Endodermal cell (in vitro differentiated cells): ENCODE data around the gene MRPS17. TPM values are rescaled to one million over a fixed set of nuclear protein-coding genes. Genes with fewer than 3 reads are reported as not detected.

ENCODE experiments used
- DNase-seq: peaks from one replicate; pipeline ENCODE4 v3.0.0-alpha.2; 2017
- H3K27ac ChIP-seq: 2 replicates; pipeline ENCODE4 v1.5.1; 2013; ENCODE audit warnings: mild to moderate bottlenecking, low read depth, low read length, moderate library complexity
- H3K27me3 ChIP-seq: 2 replicates; pipeline ENCODE4 v1.6.1; 2013; ENCODE audit warnings: mild to moderate bottlenecking, low read length, moderate library complexity; ENCODE audit not compliant: insufficient read depth, control insufficient read depth, poor library complexity, severe bottlenecking
- H3K36me3 ChIP-seq: 2 replicates; pipeline ENCODE4 v1.7.0; 2013; ENCODE audit warnings: mild to moderate bottlenecking, low read length, moderate library complexity; ENCODE audit not compliant: control insufficient read depth, insufficient read depth
- H3K4me1 ChIP-seq: one replicate; pipeline ENCODE4 v1.7.0; 2013; ENCODE audit warnings: low read length; ENCODE audit not compliant: control insufficient read depth, insufficient read depth
- H3K4me3 ChIP-seq: 2 replicates; pipeline ENCODE4 v1.5.1; 2013; ENCODE audit warnings: mild to moderate bottlenecking, low read length, moderate library complexity
- H3K9ac ChIP-seq: 2 replicates; pipeline ENCODE4 v1.6.1; 2013; ENCODE audit warnings: mild to moderate bottlenecking, low read length, moderate library complexity; ENCODE audit not compliant: poor library complexity, severe bottlenecking; ENCODE audit errors: extremely low read depth
- H3K9me3 ChIP-seq: 2 replicates; pipeline ENCODE4 v1.6.1; 2013; ENCODE audit warnings: mild to moderate bottlenecking, low read length, moderate library complexity; ENCODE audit not compliant: control insufficient read depth
- H3K27ac Mint-ChIP-seq: 2 replicates; pipeline ENCODE4 v1.8.0; 2020; ENCODE audit warnings: mixed read lengths
- H3K27me3 Mint-ChIP-seq: 2 replicates; pipeline ENCODE4 v1.8.0; 2021; ENCODE audit warnings: mild to moderate bottlenecking, mixed read lengths; ENCODE audit not compliant: insufficient read depth
- H3K36me3 Mint-ChIP-seq: 2 replicates; pipeline ENCODE4 v1.8.0; 2020; ENCODE audit warnings: low read depth, mixed read lengths
- H3K4me1 Mint-ChIP-seq: 2 replicates; pipeline ENCODE4 v1.8.0; 2020; ENCODE audit warnings: mixed read lengths
- H3K4me3 Mint-ChIP-seq: 2 replicates; pipeline ENCODE4 v1.8.0; 2020; ENCODE audit warnings: mild to moderate bottlenecking, moderate library complexity, mixed read lengths
- H3K9me3 Mint-ChIP-seq: 2 replicates; pipeline ENCODE4 v1.8.0; 2020; ENCODE audit warnings: mild to moderate bottlenecking, mixed read lengths
- WGBS, 2 experiments: methylation state at CpG; one replicate each; pipeline versions ENCODE4 v1.1.5 to v1.1.7; 2013; ENCODE audit warnings: missing lambda C conversion rate in 2 of 2, mixed read lengths in 1 of 2; ENCODE audit not compliant: insufficient coverage in 1 of 2, insufficient read length in 1 of 2; 5-methylcytosine and 5-hydroxymethylcytosine counted together
- total RNA-seq, 2 donors: library from RNA; stranded (reverse); fragmentation: NEBNext Ultra II Directional in 1 of 2; extraction: Animal tissue kit (Norgen Biotek cat#: 25700) in 1 of 2; gene quantifications; 2 replicates in 1 of 2; 3 replicates in 1 of 2; pipeline ENCODE4 v1.2.1, GENCODE V29; 2021
- TF ChIP-seq, protein P1 (sequence below): fragments of 200-600 bp; sonication (generic); conservative IDR thresholded peaks from 2 replicates; pipeline ENCODE4 v1.5.0; 2021; ENCODE audit warnings: antibody characterized with exemption, mild to moderate bottlenecking

The MRPS17 gene
- total RNA-seq, 2 donors from 2014 or later = 18.0 to 19.8 TPM

DNA sequence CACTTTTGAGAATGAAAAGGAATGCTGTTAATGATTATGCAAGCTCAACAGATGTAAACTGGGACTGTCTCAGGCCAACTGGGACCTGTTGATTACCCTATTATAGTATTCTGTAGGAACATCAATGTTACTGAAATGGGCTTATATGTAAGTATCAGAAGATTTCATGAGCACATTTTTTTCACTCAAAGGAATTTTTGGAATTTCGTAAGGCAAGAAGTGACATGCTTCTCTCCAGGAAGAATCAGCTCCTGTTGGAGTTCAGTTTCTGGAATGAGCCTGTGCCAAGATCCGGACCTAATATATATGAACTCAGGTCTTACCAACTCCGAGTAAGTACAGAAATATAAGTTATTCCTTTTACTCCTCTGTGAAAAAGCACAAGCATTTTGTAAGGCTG is 31.9 kb downstream of the MRPS17 start:
- peaks cover 59% of the 10 kb centered on the region for H3K36me3 Mint-ChIP-seq
- no peaks in the 10 kb centered on the region for H3K27me3 ChIP-seq
- H3K9me3 Mint-ChIP-seq = no peaks in the 10 kb centered on the region
- no peak for DNase-seq
- H3K4me3 Mint-ChIP-seq = no peak overlapping the region
- H3K27ac Mint-ChIP-seq = no peak overlapping the region
- no peaks in the 10 kb centered on the region for H3K4me1 Mint-ChIP-seq
- 99 to 100% methylated on average over 2 to 3 of the region's 3 CpGs for WGBS, 2 experiments
- no peaks in the 10 kb centered on the region for H3K4me1 ChIP-seq
- H3K27ac ChIP-seq = no peak overlapping the region
- no peak overlapping the region for H3K4me3 ChIP-seq
- TF ChIP-seq, protein P1, sequence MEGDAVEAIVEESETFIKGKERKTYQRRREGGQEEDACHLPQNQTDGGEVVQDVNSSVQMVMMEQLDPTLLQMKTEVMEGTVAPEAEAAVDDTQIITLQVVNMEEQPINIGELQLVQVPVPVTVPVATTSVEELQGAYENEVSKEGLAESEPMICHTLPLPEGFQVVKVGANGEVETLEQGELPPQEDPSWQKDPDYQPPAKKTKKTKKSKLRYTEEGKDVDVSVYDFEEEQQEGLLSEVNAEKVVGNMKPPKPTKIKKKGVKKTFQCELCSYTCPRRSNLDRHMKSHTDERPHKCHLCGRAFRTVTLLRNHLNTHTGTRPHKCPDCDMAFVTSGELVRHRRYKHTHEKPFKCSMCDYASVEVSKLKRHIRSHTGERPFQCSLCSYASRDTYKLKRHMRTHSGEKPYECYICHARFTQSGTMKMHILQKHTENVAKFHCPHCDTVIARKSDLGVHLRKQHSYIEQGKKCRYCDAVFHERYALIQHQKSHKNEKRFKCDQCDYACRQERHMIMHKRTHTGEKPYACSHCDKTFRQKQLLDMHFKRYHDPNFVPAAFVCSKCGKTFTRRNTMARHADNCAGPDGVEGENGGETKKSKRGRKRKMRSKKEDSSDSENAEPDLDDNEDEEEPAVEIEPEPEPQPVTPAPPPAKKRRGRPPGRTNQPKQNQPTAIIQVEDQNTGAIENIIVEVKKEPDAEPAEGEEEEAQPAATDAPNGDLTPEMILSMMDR = no peak
- no peaks in the 10 kb centered on the region for H3K27me3 Mint-ChIP-seq
- H3K9me3 ChIP-seq = no peaks in the 10 kb centered on the region
- no peak overlapping the region for H3K9ac ChIP-seq
- H3K36me3 ChIP-seq = peaks cover 65% of the 10 kb centered on the region

DNA sequence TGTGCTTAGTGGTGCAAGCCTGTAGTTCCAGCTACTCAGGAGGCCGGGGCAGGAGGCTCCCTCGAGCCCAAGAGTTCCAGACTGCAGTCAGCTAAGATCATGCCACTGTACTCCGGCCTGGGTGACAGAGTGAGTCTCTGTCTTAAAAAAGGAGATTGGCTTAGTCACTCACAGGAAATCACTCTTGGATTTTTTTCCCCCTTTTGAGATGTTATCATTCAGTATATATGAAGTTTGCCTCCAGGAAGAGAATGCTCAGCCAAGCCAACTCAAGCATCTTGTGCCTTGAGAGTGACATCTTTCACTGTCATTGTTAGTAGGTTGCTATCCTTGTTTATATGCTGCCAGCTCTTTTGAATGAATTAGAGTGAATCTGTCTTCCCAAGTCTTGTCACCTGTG is 40.7 kb downstream of the MRPS17 start:
- Mint-ChIP-seq H3K4me3 (no peak overlapping the region), H3K27ac (no peak overlapping the region), H3K27me3 (no peaks in the 10 kb centered on the region), H3K36me3 (peaks cover 45% of the 10 kb centered on the region), H3K4me1 (no peaks in the 10 kb centered on the region), H3K9me3 (no peaks in the 10 kb centered on the region)
- no peak overlapping the region for H3K4me3 ChIP-seq
- TF ChIP-seq, protein P1 = no peak
- peaks cover 35% of the 10 kb centered on the region for H3K36me3 ChIP-seq
- H3K9ac ChIP-seq = no peak overlapping the region
- no peaks in the 10 kb centered on the region for H3K4me1 ChIP-seq
- no peaks in the 10 kb centered on the region for H3K9me3 ChIP-seq
- 50 to 61% methylated on average over 2 to 3 of the region's 3 CpGs for WGBS, 2 experiments
- H3K27me3 ChIP-seq = no peaks in the 10 kb centered on the region
- no peak for DNase-seq
- no peak overlapping the region for H3K27ac ChIP-seq

DNA sequence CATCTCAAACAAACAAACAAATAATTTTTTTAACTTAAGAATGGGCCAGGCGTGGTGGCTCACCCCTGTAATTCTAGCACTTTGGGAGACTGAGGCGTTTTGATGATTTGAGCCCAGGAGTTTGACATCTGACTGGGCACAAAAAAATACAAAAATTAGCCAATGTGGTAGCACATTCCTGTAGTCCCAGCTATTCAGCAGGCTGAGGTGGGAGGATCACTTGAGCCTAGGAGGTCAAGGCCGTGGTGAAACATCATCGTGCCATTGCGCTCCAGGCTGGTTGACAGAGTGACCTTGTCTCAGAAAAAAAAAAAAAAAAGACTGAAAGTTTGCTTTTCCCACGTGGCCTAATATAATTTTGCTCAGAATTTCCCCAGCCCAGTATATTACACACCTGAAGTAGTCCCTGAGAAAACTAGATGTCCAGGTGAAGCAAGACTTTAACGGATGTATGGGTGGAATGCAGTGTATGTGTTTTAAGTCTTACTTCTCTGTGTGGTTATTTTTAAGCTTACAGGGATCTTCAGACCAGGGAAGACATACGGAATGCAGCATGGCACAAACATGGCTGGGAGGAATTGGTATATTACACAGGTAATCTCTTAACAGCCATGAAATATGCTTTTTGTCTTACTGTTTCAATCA is 45.3 kb downstream of the MRPS17 start:
- no peaks in the 10 kb centered on the region for H3K4me1 ChIP-seq
- Mint-ChIP-seq H3K4me1 (no peaks in the 10 kb centered on the region), H3K36me3 (peaks cover 46% of the 10 kb centered on the region), H3K9me3 (no peaks in the 10 kb centered on the region), H3K27ac (no peak overlapping the region), H3K27me3 (no peaks in the 10 kb centered on the region), H3K4me3 (no peak overlapping the region)
- H3K36me3 ChIP-seq = peaks cover 45% of the 10 kb centered on the region
- H3K9ac ChIP-seq = no peak overlapping the region
- no peak overlapping the region for H3K4me3 ChIP-seq
- no peak for DNase-seq
- H3K27ac ChIP-seq = no peak overlapping the region
- no peaks in the 10 kb centered on the region for H3K9me3 ChIP-seq
- 86 to 97% methylated on average over 7 of the region's 8 CpGs for WGBS, 2 experiments
- H3K27me3 ChIP-seq = no peaks in the 10 kb centered on the region
- TF ChIP-seq, protein P1 = no peak
